NCI-H2196 (cell line): ENCODE data around the gene BNC2.
A peak's percentile ranks its signal among the peaks of the same experiment; 100 is the strongest.

Experiments used
- DNase-seq: peaks from one replicate; lab custom pipeline; 2025; ENCODE audit not compliant: unreplicated experiment; lab: John Stamatoyannopoulos, UW

The BNC2 gene

GRCh38 chr9:16680541-16680940, 189.9 kb downstream of the BNC2 start:
- DNase-seq: no peak

- DNase-seq: no peak
Observed at GRCh38 chr9:16679327-16679821, 191.1 kb downstream of the BNC2 start.

- DNase-seq: no peak
Observed at GRCh38 chr9:16676519-16676918, 194.0 kb downstream of the BNC2 start.

- no peak for DNase-seq
Observed at GRCh38 chr9:16675131-16675530, 195.3 kb downstream of the BNC2 start.

GRCh38 chr9:16673171-16673570, 197.3 kb downstream of the BNC2 start:
- DNase-seq: no peak

- DNase-seq: no peak
Observed at GRCh38 chr9:16672501-16672900, 198.0 kb downstream of the BNC2 start.

GRCh38 chr9:16671591-16672137, 198.8 kb downstream of the BNC2 start:
- DNase-seq: peak; percentile 37

- DNase-seq: no peak
Observed at GRCh38 chr9:16670791-16671190, 199.7 kb downstream of the BNC2 start.

- DNase-seq: no peak
Observed at GRCh38 chr9:16668734-16669295, 201.7 kb downstream of the BNC2 start.

- no peak for DNase-seq
Observed at GRCh38 chr9:16664211-16664610, 206.3 kb downstream of the BNC2 start.

GRCh38 chr9:16661816-16662215, 208.7 kb downstream of the BNC2 start:
- DNase-seq: no peak

- DNase-seq: no peak
Observed at GRCh38 chr9:16659096-16659495, 211.4 kb downstream of the BNC2 start.

GRCh38 chr9:16656432-16657169, 213.9 kb downstream of the BNC2 start:
- no peak for DNase-seq

GRCh38 chr9:16654596-16655126, 215.8 kb downstream of the BNC2 start:
- DNase-seq: no peak

- DNase-seq: no peak
Observed at GRCh38 chr9:16653491-16654399, 216.7 kb downstream of the BNC2 start.

- no peak for DNase-seq
Observed at GRCh38 chr9:16652582-16652981, 217.9 kb downstream of the BNC2 start.

- no peak for DNase-seq
Observed at GRCh38 chr9:16651446-16651964, 219.0 kb downstream of the BNC2 start.

GRCh38 chr9:16645970-16646369, 224.5 kb downstream of the BNC2 start:
- DNase-seq: no peak

- DNase-seq: no peak
Observed at GRCh38 chr9:16642421-16643109, 227.9 kb downstream of the BNC2 start.

GRCh38 chr9:16640649-16641048, 229.8 kb downstream of the BNC2 start:
- no peak for DNase-seq
